Measurements from ENCODE around the gene CHMP1B. TPM values are rescaled to one million over a fixed set of nuclear protein-coding genes. Genes with fewer than 3 reads are reported as not detected.

Gene CHMP1B
- total RNA-seq, 4 donors from 2014 or later: 75.4 to 99.5 (median 85.9) TPM

DNA sequence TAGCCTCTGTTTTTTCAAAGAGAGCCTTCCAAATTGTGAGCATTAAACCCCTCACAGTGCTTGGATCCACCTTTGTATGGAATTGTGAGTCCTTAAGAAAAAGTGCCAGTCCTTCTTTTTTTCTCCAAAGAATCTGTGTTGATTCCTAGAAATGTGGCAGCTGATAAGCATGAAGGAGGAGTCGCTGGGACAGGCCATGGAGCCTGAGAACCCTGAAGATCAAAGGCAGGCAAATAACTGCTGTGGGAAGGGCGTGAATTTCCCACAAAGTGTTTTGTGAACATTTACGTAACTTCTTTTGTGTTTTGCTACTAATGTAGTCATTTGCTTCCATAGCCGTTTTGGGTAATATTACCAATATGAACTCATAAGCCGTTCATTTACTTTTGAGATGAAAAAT is 27.7 kb upstream of the CHMP1B start:
- Histone ChIP-seq H3K27ac (no peak overlapping the region), H3K36me3 (no peaks in the 10 kb centered on the region), H3K27me3 (no peaks in the 10 kb centered on the region), H3K9me3 (no peaks in the 10 kb centered on the region), H3K4me1 (no peaks in the 10 kb centered on the region), H3K4me3 (replicated peaks in 1 of 3) (no peak overlapping the region)
- DNase-seq: no peak
- WGBS, 2 donors: 70 to 80% methylated on average over 5 of the region's 5 CpGs
- intact Hi-C loops (cut with DNase I): loop anchor here (10.0 kb wide), 1 partner anchor 59 kb away; no protein-coding TSS in a partner anchor
- TF ChIP-seq, protein P1, sequence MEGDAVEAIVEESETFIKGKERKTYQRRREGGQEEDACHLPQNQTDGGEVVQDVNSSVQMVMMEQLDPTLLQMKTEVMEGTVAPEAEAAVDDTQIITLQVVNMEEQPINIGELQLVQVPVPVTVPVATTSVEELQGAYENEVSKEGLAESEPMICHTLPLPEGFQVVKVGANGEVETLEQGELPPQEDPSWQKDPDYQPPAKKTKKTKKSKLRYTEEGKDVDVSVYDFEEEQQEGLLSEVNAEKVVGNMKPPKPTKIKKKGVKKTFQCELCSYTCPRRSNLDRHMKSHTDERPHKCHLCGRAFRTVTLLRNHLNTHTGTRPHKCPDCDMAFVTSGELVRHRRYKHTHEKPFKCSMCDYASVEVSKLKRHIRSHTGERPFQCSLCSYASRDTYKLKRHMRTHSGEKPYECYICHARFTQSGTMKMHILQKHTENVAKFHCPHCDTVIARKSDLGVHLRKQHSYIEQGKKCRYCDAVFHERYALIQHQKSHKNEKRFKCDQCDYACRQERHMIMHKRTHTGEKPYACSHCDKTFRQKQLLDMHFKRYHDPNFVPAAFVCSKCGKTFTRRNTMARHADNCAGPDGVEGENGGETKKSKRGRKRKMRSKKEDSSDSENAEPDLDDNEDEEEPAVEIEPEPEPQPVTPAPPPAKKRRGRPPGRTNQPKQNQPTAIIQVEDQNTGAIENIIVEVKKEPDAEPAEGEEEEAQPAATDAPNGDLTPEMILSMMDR (IDR thresholded peaks at IDR 0.05): no peak
- TF ChIP-seq POLR2A (IDR thresholded peaks at IDR 0.05): no peak

DNA sequence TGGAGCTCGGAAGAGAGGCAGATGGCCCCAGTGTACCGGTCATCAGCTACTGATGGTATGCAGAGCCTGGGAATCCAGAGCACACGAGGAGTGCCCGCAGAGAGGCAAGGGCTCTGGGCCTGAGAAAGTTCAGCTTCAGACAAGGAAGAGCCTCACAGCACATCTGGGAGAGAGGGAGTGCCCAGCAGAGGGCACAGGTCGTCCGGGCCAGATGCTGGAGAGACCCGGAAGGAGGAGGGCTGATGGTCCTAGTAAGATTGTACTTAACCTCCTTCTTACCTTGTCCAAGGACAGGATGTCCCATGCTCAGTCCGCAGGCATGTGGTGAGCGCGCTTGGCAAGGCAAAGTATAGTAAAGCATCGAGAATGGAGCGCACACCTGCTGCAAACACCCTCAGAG is 24.4 kb upstream of the CHMP1B start:
- WGBS, 2 donors: 87 to 91% methylated on average over 12 of the region's 12 CpGs
- Histone ChIP-seq H3K27me3 (no peaks in the 10 kb centered on the region), H3K27ac (no peak overlapping the region), H3K36me3 (no peaks in the 10 kb centered on the region), H3K9me3 (no peaks in the 10 kb centered on the region), H3K4me1 (no peaks in the 10 kb centered on the region), H3K4me3 (replicated peaks in 1 of 3) (no peak overlapping the region)
- TF ChIP-seq POLR2A (IDR thresholded peaks at IDR 0.05): no peak
- TF ChIP-seq, protein P1 (IDR thresholded peaks at IDR 0.05): no peak
- no peak for DNase-seq
- intact Hi-C loops (cut with DNase I): loop anchor here (10.0 kb wide), 1 partner anchor 62 kb away; no protein-coding TSS in a partner anchor

DNA sequence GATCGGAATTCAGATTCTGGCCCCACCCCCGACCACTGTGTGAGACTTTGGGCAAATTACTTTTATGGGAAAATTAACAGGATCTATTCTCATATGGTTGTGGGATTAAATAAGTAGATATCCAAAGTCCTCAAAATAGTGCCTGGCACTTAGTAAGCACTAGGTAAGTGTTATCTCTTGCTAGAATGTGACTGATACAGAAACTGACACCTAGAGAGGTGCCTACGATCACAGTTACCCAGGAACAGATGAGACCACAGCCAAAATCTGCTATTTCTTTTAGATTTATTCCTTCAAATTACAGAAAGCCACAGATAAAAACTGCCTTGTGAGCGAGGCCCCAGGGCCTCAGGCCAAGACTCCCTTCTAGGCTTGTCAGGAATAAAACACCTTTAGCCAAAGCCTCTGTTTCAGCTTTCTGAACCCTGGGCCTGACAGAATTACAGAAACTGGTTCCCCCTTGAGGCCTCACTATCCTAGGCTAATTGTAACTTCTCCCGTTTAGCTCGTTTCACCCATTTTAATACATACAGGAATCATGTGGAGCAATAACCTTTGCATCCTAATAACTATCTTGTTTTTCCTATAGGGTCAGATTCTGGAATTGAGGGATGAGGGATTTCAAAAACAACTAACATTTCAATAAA is 22.3 kb upstream of the CHMP1B start:
- H3K4me3 ChIP-seq (replicated peaks in 1 of 3): no peak overlapping the region
- 77 to 85% methylated on average over 6 of the region's 6 CpGs for WGBS, 2 donors
- H3K36me3 ChIP-seq: no peaks in the 10 kb centered on the region
- H3K4me1 ChIP-seq: no peaks in the 10 kb centered on the region
- H3K27me3 ChIP-seq: no peaks in the 10 kb centered on the region
- intact Hi-C loops (cut with DNase I): loop anchor here (10.0 kb wide), 1 partner anchor 64 kb away; no protein-coding TSS in a partner anchor
- H3K27ac ChIP-seq: no peak overlapping the region
- H3K9me3 ChIP-seq: no peaks in the 10 kb centered on the region
- TF ChIP-seq, protein P1 (IDR thresholded peaks at IDR 0.05): no peak
- no peak for TF ChIP-seq POLR2A (IDR thresholded peaks at IDR 0.05)
- no peak for DNase-seq

DNA sequence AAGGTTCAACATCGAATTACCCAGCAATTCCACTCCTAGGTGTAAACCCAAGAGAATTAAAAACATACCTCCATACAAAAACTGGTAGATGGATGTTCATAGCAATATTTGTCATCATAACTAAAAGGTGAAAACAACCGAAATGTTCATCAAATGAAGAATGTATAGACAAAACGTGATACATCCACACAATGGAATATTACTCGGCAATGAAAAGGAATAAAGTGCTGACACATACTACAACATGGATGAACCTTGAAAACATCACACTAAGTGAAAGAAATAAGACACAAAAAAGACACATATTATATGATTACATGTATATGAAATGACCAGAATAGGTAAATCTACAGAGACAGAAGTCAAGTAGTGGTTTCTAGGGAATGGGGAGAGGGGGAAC is 20.6 kb upstream of the CHMP1B start:
- no peak for DNase-seq
- intact Hi-C loops (cut with DNase I): no loop called here
- 97 to 98% methylated on average over 4 of the region's 4 CpGs for WGBS, 2 donors
- Histone ChIP-seq H3K4me3 (replicated peaks in 1 of 3) (no peak overlapping the region), H3K27ac (no peak overlapping the region), H3K27me3 (no peaks in the 10 kb centered on the region), H3K4me1 (no peaks in the 10 kb centered on the region), H3K9me3 (no peaks in the 10 kb centered on the region), H3K36me3 (no peaks in the 10 kb centered on the region)
- TF ChIP-seq POLR2A (IDR thresholded peaks at IDR 0.05): no peak
- TF ChIP-seq, protein P1 (IDR thresholded peaks at IDR 0.05): no peak

DNA sequence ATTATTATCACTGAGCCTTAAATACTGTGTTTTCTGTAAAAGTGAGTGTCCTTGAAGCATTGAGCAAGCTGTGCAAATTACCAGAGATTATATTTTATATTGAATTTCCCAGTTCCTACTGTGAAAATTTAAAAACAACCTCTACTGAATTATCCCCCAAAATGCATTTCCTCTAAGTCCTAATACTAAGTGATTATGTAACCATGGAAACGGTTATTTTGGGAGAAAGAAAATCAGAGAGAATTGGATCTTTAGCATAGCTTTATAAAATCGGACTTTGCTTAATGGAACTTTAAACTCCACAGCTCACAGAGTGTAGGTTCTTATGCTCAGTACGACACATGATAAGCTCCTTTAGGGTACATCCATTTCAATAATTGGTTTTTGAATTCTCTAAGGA is 19.3 kb upstream of the CHMP1B start:
- no peaks in the 10 kb centered on the region for H3K36me3 ChIP-seq
- 78% methylated on average over 3 of the region's 3 CpGs for WGBS, 2 donors
- no peak overlapping the region for H3K4me3 ChIP-seq (replicated peaks in 1 of 3)
- no peak overlapping the region for H3K27ac ChIP-seq
- no peaks in the 10 kb centered on the region for H3K4me1 ChIP-seq
- no peak for DNase-seq
- no peaks in the 10 kb centered on the region for H3K27me3 ChIP-seq
- H3K9me3 ChIP-seq: no peaks in the 10 kb centered on the region
- intact Hi-C loops (cut with DNase I): no loop called here
- no peak for TF ChIP-seq POLR2A (IDR thresholded peaks at IDR 0.05)
- TF ChIP-seq, protein P1 (IDR thresholded peaks at IDR 0.05): no peak
